Endodermal cell (in vitro differentiated cells): ENCODE measurements around the gene VPS16. TPM values are rescaled to one million over a fixed set of nuclear protein-coding genes. Genes with fewer than 3 reads are reported as not detected.

ENCODE experiments used
- DNase-seq: peaks from one replicate; pipeline ENCODE4 v3.0.0-alpha.2; 2017
- H3K27ac ChIP-seq: 2 replicates; pipeline ENCODE4 v1.5.1; 2013; ENCODE audit warnings: mild to moderate bottlenecking, low read depth, low read length, moderate library complexity
- H3K27me3 ChIP-seq: 2 replicates; pipeline ENCODE4 v1.6.1; 2013; ENCODE audit warnings: mild to moderate bottlenecking, low read length, moderate library complexity; ENCODE audit not compliant: insufficient read depth, control insufficient read depth, poor library complexity, severe bottlenecking
- H3K36me3 ChIP-seq: 2 replicates; pipeline ENCODE4 v1.7.0; 2013; ENCODE audit warnings: mild to moderate bottlenecking, low read length, moderate library complexity; ENCODE audit not compliant: control insufficient read depth, insufficient read depth
- H3K4me1 ChIP-seq: one replicate; pipeline ENCODE4 v1.7.0; 2013; ENCODE audit warnings: low read length; ENCODE audit not compliant: control insufficient read depth, insufficient read depth
- H3K4me3 ChIP-seq: 2 replicates; pipeline ENCODE4 v1.5.1; 2013; ENCODE audit warnings: mild to moderate bottlenecking, low read length, moderate library complexity
- H3K9ac ChIP-seq: 2 replicates; pipeline ENCODE4 v1.6.1; 2013; ENCODE audit warnings: mild to moderate bottlenecking, low read length, moderate library complexity; ENCODE audit not compliant: poor library complexity, severe bottlenecking; ENCODE audit errors: extremely low read depth
- H3K9me3 ChIP-seq: 2 replicates; pipeline ENCODE4 v1.6.1; 2013; ENCODE audit warnings: mild to moderate bottlenecking, low read length, moderate library complexity; ENCODE audit not compliant: control insufficient read depth
- H3K27ac Mint-ChIP-seq: 2 replicates; pipeline ENCODE4 v1.8.0; 2020; ENCODE audit warnings: mixed read lengths
- H3K27me3 Mint-ChIP-seq: 2 replicates; pipeline ENCODE4 v1.8.0; 2021; ENCODE audit warnings: mild to moderate bottlenecking, mixed read lengths; ENCODE audit not compliant: insufficient read depth
- H3K36me3 Mint-ChIP-seq: 2 replicates; pipeline ENCODE4 v1.8.0; 2020; ENCODE audit warnings: low read depth, mixed read lengths
- H3K4me1 Mint-ChIP-seq: 2 replicates; pipeline ENCODE4 v1.8.0; 2020; ENCODE audit warnings: mixed read lengths
- H3K4me3 Mint-ChIP-seq: 2 replicates; pipeline ENCODE4 v1.8.0; 2020; ENCODE audit warnings: mild to moderate bottlenecking, moderate library complexity, mixed read lengths
- H3K9me3 Mint-ChIP-seq: 2 replicates; pipeline ENCODE4 v1.8.0; 2020; ENCODE audit warnings: mild to moderate bottlenecking, mixed read lengths
- CTCF ChIP-seq: fragments of 200-600 bp; sonication (generic); conservative IDR thresholded peaks from 2 replicates; pipeline ENCODE4 v1.5.0; 2021; ENCODE audit warnings: antibody characterized with exemption, mild to moderate bottlenecking
- WGBS, 2 experiments: methylation state at CpG; one replicate each; pipeline versions ENCODE4 v1.1.5 to v1.1.7; 2013; ENCODE audit warnings: missing lambda C conversion rate in 2 of 2, mixed read lengths in 1 of 2; ENCODE audit not compliant: insufficient coverage in 1 of 2, insufficient read length in 1 of 2; 5-methylcytosine and 5-hydroxymethylcytosine counted together
- total RNA-seq, 2 donors: library from RNA; stranded (reverse); fragmentation: NEBNext Ultra II Directional in 1 of 2; extraction: Animal tissue kit (Norgen Biotek cat#: 25700) in 1 of 2; gene quantifications; 2 replicates in 1 of 2; 3 replicates in 1 of 2; pipeline ENCODE4 v1.2.1, GENCODE V29; 2021

The VPS16 gene
- total RNA-seq, 2 donors from 2014 or later, result 36.8 to 37.5 TPM

- no peaks in the 10 kb centered on the region for H3K27me3 ChIP-seq
- peaks cover 22% of the 10 kb centered on the region for H3K9me3 Mint-ChIP-seq
- no peaks in the 10 kb centered on the region for H3K36me3 ChIP-seq
- peaks cover 23% of the 10 kb centered on the region for H3K36me3 Mint-ChIP-seq
- TF ChIP-seq CTCF, result no peak
- no peaks in the 10 kb centered on the region for H3K27me3 Mint-ChIP-seq
- WGBS, 2 experiments, result 98 to 100% methylated on average over 1 to 6 of the region's 6 CpGs
- no peak for DNase-seq
- no peak overlapping the region for H3K4me3 Mint-ChIP-seq
- peaks cover 12% of the 10 kb centered on the region for H3K9me3 ChIP-seq
- no peak overlapping the region for H3K27ac ChIP-seq
- no peak overlapping the region for H3K4me3 ChIP-seq
- H3K4me1 ChIP-seq, result no peaks in the 10 kb centered on the region
- no peaks in the 10 kb centered on the region for H3K4me1 Mint-ChIP-seq
- H3K9ac ChIP-seq, result no peak overlapping the region
- no peak overlapping the region for H3K27ac Mint-ChIP-seq
These were observed 63.1 kb downstream of the VPS16 start for GRCh38 chr20:2903686-2904085.

- Histone ChIP-seq H3K4me3 (no peak overlapping the region), H3K9me3 (peaks cover 12% of the 10 kb centered on the region), H3K36me3 (no peaks in the 10 kb centered on the region), H3K9ac (no peak overlapping the region), H3K27ac (no peak overlapping the region), H3K27me3 (no peaks in the 10 kb centered on the region), H3K4me1 (no peaks in the 10 kb centered on the region)
- no peak for DNase-seq
- Mint-ChIP-seq H3K36me3 (peaks cover 30% of the 10 kb centered on the region), H3K9me3 (peaks cover 24% of the 10 kb centered on the region), H3K4me1 (peaks cover 3% of the 10 kb centered on the region), H3K27me3 (no peaks in the 10 kb centered on the region), H3K27ac (no peak overlapping the region), H3K4me3 (no peak overlapping the region)
- no peak for TF ChIP-seq CTCF
- WGBS, 2 experiments, result 100% methylated on average over 2 of the region's 3 CpGs; no CpG with 5 or more reads in 1 of the 2 experiments
These were observed 67.0 kb downstream of the VPS16 start for GRCh38 chr20:2907519-2907918.

GRCh38 chr20:2909953-2910352, 69.4 kb downstream of the VPS16 start:
- Mint-ChIP-seq H3K4me3 (no peak overlapping the region), H3K9me3 (peaks cover 9% of the 10 kb centered on the region), H3K36me3 (peaks cover 14% of the 10 kb centered on the region), H3K27me3 (no peaks in the 10 kb centered on the region), H3K27ac (no peak overlapping the region), H3K4me1 (peaks cover 3% of the 10 kb centered on the region)
- no CpG with 5 or more reads among the region's 2 CpGs for WGBS, 2 experiments
- Histone ChIP-seq H3K27ac (no peak overlapping the region), H3K4me3 (no peak overlapping the region), H3K36me3 (no peaks in the 10 kb centered on the region), H3K9ac (no peak overlapping the region), H3K9me3 (peaks cover 6% of the 10 kb centered on the region), H3K4me1 (no peaks in the 10 kb centered on the region), H3K27me3 (no peaks in the 10 kb centered on the region)
- no peak for TF ChIP-seq CTCF
- no peak for DNase-seq
